Mammary epithelial cell (primary cell): ENCODE measurements around the gene E2F4.

ENCODE experiments used
- CTCF ChIP-seq, 2 donors: IDR thresholded peaks in 1 of 2; conservative IDR thresholded peaks in 1 of 2; 2 replicates each; pipeline ENCODE4 v1.5.1; 2011 to 2012; ENCODE audit warnings: inconsistent platforms in 2 of 2, low read length in 2 of 2, mild to moderate bottlenecking in 2 of 2, control low read depth in 1 of 2, low read depth in 1 of 2; ENCODE audit not compliant: insufficient read depth in 1 of 2; ENCODE audit errors: extremely low read depth in 1 of 2
- EZH2 ChIP-seq: IDR thresholded peaks from 2 replicates; pipeline ENCODE4 v1.6.1; 2012; ENCODE audit warnings: low read length, inconsistent platforms, borderline replicate concordance

GRCh38 chr16:67182288-67182687 lies 9.7 kb upstream of the E2F4 start:
- TF ChIP-seq EZH2 = no peak
- TF ChIP-seq CTCF (conservative IDR thresholded peaks at IDR 0.05 in 1 of 2, IDR thresholded peaks at IDR 0.05 in 1 of 2; ENCODE audit: extremely low read depth in 1 of 2, insufficient read depth in 1 of 2, low read depth in 1 of 2, low read length in 2 of 2) = no peak
